ENCODE measurements around the gene TMEM106C.

Gene TMEM106C, protein sequence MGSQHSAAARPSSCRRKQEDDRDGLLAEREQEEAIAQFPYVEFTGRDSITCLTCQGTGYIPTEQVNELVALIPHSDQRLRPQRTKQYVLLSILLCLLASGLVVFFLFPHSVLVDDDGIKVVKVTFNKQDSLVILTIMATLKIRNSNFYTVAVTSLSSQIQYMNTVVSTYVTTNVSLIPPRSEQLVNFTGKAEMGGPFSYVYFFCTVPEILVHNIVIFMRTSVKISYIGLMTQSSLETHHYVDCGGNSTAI

DNA sequence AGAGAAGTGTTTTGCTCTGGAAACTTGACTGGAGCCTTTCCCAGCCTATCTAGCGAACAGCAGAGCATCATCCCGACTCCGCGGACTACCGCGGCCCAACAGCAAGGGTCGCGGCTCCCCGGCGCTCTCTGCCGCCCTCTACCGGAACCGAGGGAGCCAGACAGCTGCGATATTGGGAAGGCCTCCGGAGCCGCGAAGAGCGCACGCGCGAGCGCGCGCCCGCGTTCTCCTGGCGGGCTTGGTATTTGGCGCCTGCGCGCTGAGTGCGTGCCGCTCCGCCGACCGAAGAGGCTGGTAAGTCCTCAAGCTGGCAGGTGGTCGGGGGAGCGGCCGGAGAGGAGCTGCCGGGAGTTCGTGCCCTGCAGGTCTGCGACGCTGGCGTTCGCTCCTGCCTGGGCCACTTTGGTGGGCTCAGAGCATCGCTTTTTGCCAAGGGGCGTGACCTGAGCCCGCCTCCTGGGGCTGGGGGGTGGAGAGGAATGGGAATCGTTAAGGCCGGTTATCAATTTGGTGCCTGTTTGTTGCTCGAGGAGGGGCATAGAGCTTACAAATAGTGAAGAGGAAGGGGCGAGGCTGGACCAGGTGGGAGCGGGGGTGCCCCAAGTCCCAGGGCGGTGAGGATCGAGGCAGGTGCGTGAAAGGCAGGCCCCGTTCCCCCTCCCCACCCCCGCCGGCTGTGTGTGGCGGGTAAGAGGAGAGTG, at the start of gene TMEM106C:
TSS of gene TMEM106C (plus strand) at position 257 of the 701 bp plus-strand sequence. CDS start 641 bp downstream, outside the sequence.
- peak; percentile 97 to 98 (median 98) for DNase-seq

DNA sequence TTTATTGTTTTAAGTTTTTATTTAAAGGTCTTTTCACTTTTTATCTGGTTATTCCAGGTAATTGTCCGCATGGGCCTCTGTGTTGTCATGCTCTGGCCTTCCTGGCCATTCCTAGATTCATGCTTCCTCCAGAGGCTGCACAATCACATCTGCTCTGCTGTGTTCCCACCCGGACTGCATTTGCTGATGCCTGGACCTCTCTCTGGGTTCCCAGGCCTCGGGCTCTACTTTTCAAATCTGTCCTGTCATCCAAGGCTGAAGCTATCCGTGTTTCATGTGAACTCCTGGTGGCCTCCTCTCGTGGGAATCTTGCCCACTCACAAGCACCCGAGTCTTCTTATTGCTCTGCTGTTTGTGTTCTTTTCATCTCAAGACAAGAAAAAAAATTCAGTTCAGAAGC, 42.5 kb upstream of the TMEM106C start:
- no peak for DNase-seq

DNA sequence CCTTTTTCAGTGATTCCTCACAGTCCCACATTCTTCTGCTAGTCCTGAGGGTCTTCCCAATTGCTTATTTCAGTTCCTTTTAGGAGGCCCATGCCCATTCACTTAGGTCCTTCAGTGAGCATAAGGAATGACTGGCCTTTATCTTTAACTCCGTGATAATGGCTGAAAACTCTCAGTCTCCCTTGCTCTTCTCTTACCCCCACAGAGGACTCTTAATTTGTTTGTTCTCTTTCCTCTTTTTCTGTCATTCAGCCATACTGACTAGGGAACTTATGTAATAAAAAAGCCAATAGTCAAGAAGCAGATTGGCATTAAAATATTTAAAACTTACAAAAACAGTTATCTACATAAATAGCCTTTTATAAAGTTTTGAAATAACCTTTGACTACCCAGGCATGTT, 41.5 kb upstream of the TMEM106C start:
- no peak for DNase-seq

DNA sequence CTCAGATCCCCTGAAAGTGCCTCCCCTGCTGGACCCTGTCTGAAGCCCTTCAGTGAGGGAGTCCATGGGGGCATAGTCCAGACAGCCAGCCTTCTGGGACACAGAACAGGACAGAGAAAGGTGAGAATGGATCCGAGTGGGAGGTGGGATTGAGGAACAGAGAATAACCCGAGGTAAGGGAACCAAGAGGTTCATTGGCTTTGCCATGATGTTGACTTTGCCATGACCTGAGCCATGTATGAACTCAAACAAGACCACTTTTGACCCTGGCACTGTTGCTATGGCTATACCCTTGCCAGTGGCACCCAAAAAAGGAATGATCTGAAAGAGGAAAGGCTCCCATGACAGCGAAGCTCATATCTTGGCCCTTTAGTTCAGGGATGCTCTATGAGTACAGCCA, 36.0 kb upstream of the TMEM106C start:
- no peak for DNase-seq

DNA sequence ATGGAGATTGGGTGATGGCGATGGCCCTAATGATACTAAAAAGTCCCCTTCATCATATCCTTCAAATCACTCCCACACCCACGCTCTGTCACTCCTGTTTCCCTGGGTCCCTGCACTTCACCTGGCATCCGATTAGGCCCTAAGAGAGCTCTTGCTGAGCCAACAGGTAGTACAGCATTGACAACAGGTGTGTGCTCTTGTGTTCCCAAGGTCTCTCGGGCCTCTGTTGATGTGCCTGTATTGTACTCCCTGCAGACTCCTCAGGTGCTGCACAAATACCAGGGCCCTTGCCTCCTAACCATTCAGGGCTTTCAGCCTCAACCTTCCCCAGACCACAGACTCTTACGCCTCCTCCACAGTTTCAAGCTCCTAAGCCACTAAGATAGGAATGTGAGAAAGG, 32.8 kb upstream of the TMEM106C start:
- no peak for DNase-seq

DNA sequence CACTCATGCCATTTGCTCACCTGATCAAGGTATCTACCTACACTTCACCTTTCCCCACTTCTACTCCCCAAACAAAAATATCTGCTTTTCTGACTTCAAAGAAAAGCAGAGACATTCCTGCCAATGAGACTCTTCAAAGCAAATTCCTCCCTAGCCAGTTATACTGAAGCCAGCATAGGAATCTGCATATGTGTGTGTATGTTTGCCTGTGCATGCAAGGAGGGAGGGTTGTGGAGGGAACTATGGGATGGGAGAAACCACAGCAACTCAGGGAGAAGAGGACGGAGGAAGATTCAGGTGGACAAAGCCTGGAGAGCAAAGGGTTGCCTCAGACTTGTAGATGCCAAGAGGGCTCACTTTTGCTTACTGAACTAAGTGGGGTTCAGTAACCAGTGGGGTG, 32.2 kb upstream of the TMEM106C start:
- no peak for DNase-seq

DNA sequence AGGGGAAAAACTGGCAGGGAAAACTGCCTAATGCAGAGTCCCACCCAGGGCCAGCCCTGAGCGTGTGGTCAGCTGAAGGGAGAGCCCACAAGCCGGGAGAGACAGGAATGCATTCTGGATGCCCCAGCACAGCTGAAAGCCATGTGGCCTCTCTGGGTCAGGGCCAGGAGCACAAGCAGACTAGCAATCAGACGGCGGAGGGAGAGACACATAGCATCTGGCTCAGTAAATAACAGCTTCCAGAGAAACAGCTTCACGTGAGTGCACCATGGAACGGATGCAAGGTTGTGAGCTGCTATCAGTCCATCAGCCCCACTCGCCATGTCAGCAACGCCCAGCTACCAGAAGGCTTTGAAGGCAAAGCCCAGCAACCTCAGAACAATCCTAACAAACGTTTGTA, 28.2 kb upstream of the TMEM106C start:
- DNase-seq: no peak

DNA sequence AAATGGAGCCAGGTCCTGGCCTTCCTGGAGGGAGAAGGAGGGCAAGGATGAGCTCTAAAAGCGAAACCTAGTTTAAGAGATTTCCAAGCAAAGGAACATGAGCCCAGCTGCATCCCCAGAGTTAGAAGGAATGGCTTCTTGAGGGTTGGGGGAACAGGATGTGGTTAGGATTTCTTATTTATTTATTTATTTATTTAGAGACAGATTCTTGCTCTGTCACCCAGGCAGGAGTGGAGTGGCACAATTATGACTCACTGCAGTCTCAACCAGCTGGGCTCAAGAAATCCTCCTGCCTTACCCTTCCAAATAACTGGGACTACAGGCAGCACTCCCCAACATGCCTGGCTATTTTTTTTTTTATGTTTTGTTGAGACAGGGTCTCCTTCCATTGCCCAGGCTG, 25.3 kb upstream of the TMEM106C start:
- no peak for DNase-seq

DNA sequence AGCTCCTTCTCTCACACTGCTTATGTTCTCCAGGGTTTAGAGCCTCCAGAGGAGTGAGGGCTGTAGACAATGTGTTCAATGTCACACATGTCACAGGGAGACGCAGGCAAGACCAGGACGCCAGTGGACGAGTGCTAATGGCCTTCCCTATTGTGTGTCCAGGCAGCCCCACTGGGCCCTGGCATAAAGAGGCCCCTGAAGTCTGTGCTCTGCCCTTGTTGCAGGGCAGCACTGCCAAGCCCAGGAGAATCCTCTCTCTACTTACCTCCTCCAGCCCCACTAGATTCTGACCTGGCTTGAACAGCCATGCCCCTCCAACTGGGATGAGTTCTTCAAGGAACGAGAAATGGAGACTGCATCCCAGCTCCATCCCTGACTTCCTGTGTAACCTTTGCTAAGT, 24.8 kb upstream of the TMEM106C start:
- DNase-seq: no peak

DNA sequence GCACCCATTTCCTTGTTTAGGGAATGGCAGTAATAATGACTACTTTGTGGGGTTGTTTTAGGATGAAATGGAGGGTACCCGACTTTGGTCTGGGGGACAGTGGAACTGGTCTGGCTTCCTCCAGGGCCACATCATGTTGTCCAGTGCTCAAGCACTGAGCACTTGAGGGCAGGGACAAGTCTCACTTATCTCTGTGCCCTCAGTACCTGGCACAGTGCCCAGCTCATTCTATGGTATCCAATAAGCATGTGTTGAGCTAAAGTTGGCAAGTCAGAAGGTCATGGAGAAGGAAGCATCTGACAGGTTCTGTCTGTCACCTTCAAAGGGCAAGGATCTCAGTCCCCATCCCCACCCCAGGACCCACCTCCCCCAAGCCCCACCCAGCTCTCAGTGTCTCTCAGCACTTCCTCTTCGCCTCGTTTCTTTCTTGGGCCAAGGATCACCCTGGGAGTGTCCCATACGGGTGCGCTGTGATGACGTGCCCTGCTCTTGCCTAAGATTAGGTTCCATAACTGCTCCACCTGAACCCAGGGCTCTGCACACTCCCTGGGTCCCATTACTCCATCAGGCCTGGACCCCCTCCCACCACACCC, 24.3 kb upstream of the TMEM106C start:
- no peak for DNase-seq

DNA sequence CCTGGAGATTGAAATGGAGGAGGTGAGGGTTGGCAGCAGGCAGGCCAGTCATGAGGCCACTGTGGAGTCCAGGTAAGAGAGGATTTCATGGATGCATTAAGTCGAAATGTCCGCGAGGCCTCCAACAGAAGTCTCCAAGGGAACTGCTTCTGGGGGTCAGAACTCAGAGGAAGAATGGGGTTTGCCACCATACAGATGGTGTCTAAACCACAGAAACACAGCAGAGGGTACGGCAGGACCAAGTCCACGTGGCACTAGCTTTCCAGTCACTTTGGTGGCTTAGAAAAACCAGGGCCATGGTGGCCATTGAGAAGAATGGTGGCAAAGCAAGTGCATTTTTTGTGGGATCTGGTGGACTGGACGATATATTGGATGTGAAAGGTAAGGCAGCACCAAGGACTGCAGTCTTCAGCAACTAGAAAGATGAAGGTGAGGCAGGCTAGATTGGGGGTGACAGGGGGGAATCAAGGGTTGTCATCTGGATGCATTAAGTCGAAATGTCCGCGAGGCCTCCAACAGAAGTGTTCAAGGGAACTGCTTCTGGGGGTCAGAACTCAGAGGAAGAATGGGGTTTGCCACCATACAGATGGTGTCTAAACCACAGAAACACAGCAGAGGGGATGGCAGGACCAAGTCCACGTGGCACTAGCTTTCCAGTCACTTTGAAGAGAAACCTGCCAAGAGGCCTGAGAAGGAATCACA, 22.5 kb upstream of the TMEM106C start:
- DNase-seq: no peak

DNA sequence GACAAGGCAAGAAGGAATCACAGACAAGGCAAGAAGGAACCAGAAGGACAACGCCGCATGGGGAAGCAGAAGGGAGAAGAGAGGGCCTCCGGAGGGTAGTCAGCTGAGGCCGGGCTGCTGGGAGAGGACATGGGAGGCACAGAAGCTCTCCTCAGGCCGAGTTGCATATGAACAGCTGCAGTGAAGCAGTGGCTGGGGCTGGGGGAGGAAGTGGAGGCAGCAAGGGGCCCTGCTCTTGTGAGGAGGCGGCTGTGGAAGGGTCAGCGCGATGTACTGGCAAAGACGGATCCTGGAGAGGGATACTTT, 22.0 kb upstream of the TMEM106C start:
- DNase-seq: no peak

DNA sequence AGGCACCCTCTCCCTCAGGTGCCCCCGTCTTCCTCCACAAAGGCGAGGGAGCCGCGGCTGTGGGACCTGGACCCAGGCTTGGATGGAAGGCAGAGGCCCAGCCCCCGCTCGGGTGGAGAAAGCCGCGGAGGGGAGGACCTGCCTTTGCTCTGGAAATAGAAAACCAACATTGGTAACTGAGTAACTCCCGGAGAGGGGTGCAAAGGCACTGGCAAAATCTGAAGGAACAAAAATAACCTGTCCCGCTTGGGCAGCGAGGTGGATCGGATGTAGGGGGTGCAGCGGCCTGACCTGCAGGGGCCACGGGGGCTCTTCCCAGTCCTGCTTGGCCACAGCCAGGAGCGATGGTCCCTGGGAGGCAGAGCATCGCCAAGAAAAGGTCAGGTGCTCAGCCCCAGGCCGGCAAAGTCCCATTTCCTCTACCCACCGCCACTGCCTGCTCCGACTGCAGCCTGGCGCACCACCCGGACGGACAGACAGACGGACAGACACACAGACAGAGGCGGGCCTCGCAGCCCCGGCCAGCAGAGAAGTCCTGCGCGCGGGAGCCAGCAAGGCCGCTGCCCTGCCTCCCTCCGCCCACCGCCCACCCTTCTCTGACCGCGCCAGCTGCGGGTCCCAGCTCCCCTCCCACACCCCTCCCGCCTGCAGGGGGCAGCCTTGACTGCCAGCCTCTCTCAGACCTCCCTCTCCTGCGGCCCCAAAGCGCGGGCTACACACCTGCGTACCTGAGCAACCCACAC, 21.4 kb upstream of the TMEM106C start:
- DNase-seq: no peak

DNA sequence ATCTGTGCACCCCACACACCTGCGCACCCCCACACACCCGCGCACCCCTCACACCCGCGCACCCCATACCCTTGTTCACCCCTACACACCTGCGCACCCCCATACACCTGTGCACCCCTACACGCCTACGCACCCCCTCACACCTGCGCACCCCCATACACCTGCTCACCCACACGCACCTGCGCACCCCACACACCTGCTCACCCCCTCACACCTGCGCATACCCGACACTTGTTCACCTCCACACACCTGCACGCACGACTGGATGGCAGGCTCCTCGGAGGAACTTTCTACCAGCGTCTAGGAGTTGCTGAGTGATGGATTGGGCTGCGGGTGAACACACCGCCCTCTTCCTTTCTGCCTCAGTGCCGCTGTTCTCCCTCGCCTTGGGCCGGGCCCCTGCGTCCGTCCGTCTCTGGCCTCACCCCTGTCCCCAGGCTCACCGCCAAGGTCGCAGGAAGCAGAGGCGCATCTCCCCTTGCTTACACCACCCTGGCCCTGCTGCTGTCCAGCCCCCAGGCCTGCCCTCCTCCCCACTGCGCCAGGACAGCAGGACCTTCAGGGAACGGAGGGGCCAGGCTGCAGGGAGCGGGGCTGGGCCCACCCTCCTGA, 20.7 kb upstream of the TMEM106C start:
- no peak for DNase-seq

DNA sequence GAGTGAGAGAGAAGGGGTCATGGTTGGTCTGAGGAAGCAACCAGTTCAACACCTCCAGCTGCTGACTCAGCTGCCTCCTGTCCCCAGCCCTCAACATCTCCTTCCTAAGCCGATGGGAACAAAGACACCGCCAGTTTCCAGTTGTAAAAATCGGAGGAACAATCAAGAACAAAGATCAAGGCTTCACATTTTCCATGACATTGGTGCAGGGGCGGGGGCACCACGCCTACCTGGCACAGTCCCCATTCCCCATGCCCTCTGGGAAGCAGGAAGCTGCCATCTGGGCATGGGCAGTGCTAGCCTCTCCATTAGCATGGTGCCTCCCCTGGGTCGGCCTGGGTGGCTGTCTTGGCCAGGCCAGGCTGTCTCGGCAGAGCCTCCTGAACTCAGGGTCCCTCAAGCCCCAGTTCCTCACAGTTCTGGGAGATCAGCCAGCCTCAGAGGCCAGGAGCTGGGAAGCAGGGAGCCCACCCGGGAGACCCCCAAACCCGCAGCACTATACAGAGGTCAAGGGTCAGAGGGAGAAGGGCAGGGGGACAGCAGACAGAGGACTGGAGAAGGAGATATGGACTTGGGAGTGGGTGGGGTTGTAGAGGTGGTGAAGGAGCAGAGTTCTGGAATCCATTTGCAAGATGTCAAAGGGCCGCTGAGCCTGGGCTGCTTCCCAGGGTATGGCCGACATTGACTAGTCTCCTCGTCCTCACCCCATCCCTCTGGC, 19.6 kb upstream of the TMEM106C start:
- no peak for DNase-seq

DNA sequence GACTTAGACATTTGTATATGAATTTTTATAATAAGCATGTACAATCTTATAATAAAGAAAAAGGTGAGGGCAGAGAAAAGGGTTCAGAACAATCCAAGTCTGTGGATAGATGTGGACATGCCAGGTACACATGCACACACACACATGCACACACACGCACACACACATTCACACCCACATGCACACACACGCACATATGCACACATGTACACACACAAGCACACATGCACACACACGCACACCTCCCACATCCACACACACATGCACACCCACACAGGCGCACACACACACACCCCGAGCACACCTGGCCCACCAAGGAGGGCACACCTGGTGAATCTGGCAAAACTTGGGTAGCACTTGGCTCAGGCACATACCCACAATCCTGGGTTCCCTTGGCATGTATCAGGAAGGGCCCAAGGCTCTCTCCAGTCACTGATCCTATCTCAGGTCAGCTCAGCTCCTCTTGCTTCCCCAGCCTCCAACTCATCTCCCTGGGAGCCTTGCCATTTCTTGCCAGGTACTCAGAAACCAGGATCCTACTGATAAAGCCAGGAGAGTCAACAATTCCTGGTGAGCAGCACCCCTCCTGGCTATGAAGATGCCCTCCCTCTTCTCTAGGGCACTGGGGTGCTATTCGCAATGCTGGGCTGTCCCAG, 18.6 kb upstream of the TMEM106C start:
- DNase-seq: no peak

DNA sequence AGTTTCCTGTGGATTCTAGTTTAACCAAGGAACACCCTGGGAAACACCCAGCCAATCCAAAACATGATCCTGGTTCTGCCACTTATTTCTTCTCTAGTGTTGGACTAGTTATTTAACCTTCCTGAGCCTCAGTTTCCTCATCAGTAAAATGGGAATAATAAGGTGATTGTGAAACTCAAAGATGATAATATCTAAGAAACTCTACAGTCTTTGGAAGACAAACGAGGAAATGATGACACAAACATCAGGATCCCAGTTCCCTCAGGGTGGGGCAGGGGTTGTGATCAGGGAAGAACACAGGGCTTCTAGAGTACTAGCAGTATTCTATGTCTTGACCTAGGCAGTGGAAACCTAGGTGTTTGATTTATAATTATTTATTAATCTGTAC, 18.1 kb upstream of the TMEM106C start:
- no peak for DNase-seq

DNA sequence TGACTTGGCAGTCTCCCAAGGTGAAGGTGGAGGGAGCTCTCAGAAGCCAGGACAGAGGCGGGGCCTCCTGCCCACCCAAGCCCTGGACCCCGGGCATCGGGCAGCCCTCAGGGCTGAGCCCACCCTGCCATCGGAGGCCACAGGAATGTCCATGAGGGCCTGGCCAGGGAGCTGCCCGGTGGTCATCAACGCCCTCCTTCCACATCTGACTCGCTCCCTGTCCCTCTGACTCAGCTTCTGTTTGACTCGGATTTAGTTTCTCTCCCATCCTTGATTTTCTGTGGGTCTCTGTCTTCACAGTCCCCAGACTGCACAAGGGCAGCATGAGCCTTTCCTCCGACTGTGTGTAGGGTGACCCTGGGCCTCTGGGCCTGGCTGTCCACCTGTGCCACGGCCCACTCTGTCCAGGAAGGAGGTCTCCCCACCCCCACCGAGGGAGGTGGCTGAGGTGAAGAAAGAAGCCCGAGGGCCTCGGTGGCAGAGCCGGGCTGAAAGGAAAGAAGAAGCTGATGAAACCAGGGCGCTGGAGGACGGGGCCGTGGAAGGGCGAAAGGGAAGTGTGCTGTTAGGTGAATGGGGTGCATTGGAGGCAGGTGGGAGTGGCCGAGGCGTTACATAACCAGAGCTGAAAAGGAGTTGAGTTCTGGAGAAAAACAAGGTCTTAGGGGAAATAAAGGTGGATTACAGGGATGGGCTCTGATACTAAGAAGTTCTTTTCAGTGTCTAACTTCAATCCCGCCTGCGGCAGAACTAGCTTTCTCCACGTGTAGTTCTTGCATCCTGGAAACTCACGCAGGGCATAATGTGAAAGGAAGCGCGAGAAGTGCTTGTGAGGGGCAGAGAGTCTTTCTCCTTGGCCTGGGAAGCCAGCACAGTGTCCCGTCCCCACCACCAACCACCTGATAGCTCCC, 16.7 kb upstream of the TMEM106C start:
- no peak for DNase-seq

DNA sequence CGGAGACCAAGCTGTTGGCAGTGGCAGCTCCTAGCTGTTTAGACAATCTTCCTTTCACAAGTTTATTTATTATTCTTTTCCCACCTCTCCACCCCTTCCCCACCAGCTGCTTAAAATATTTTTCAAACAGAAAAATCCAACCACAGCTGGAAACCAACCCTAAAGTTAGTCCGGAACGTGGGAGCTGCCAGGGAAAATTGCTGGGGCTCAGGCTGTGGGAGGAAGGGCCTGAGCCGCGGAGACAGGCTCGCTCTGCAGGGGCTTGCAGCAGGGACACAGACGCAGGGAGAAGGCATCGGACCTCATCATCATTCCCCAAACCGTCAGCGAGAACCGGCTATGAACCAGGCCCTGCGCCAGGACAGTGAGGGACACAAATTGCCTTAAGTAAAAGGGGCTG, 16.1 kb upstream of the TMEM106C start:
- no peak for DNase-seq
